Left hindlimb (tissue), 1 donor: ENCODE results near the gene SLC31A1.
"Not testable (repeated sequence)": the region's sequence is repeated elsewhere in the genome, so short reads cannot be mapped to it uniquely, and the experiment has no call there.

Experiments
- DNase-seq: peaks from one replicate; pipeline ENCODE4 v3.0.0-alpha.2; 2018

SLC31A1 gene

DNA sequence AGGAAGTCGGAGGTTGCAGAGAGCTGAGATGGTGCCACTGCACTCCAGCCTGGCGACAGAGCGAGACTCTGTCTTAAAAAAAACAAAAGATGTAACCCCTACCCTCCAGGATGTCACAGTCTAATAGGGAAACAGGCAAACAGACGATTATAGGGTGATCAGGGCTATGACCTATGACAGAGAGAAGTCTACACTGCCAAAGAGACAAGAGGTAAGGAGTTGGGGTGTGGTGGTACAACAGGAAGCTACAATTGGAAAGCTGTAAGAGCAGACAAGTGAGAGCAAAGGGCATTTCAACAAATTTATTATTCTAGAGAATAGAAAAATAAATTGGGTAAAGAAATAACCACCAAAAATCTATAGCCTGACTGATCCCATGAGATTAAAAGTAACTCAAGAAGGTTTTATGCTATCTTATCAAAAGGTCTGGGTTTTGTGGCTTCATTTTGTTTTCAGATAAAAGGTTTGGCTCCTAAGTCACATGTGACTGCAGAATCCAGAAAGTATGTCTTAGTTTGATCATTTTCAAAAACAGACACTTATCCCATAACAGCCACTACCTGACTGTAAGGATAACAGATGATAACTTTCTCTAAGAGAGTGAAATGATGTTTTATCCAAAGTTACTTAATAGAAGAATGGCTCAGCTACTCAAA is 46.7 kb downstream of the SLC31A1 start:
- DNase-seq: no peak

DNA sequence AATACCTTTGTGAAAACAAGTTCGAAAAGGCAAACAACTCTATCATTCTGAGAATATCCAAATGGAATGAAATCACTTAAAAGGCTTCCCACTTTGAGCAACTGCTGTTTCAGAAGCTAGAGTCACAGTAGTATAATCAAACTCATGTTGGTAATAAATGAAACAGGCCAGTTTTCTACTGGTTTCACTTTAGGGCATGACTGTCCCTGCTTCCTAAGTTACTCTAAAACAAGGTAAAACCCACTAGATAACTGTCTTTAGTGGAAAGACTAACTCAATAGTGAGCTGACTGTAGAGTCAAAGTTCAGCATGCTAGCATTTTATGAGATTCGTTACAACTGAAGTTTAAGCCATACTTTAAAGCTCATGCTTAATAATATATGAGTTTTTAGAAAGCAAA is 48.0 kb downstream of the SLC31A1 start:
- DNase-seq: no peak

DNA sequence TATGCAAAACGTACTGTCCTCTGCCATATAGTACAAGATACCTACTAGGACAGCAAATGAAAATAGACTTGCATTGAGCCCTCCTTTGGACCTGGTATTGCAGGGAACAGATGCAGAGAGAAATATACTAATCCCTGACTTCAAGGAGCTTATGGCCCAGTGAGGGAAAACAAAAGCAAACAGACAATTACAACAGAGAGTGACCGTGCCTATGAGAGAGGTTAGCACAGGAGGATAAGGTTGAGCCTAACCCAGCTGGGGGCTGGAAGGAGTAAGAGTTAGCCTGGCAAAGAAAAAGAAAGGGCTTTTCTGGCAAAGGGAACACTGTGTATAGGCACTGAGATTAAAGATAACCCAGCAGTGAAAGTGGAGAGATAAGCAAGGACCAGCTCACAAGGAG is 48.5 kb downstream of the SLC31A1 start:
- no peak for DNase-seq

DNA sequence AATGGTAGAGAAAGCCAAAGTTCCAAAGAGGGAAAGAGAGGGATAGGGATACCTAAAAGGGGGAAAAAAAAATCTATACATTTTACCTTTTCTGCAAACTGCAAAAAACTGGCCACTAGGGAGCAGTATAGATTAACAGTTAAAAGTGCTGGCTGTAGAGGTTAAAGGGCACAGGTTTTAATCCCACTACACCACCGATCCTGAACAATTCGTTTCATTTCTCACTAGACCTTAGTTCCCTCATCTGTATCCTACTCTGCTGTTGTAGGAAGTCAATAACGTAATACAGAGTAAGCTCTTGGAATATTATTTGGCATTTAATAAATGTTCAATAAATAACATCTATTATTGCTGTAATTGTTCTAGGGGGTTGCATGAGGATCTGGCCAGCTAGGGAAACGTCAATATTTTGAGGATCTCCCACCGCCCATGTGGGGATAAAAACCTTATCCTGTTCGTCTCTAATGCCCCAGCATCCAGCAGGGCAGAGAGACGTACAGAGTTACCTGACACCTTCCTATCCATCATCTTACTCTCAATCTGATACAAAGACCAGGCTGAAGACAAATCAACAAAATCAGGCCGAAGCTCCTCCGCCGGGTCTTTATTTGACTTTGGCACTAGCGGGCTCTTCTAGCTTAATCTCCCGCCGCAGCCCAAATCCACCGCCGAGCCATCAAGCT is 53.3 kb downstream of the SLC31A1 start:
- no peak for DNase-seq

DNA sequence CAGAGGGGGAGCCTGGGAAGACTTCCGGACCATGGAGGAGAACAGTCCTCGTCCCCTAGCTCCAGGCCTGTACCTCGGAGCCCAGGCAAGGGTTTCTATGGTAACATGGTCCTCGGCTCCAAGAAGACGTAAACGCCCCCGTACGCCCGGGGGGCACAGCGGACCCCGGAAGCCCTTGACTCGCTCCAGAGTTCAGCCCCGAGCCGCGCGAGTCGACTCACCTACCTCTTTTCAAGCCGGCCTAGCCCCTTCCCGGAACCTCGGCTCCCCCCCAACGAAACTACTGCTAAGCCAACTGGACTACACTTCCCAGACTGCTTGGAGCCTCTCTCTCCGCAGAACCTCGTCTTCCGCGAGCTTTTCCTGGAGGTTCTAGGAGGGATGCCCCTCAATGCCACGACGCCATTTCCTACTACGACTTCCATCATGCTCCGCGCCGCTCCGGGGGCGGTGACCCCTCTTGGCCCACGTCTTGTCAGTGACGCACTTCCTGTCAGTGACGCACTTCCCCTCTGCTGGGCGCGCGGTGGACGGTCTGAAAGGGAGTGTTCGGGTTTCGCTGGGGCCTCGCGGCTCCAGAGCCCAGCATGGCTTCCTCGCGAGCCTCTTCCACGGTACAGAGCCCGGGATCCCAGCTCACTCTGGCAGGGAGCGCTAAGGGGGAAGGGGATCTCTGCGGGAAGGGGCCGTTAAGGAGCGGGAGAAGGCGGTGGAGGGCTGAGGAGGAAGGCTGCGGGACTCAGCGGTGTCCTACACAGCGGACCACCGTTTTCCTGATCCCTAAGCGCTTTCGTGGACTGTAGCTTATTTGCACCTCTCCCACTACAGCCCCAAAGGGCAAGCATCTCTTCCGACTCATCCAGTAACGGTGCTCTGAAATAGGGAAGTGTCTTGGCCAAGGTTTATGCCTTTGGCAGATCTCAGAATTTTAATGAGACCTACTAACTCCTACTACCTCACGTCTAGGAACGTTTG is 54.1 kb downstream of the SLC31A1 start, which contains the start of the genes CDC26 and PRPF4:
CDC26 (minus strand) TSS at position 416 of the 975 bp plus-strand sequence. CDS start 3,065 bp downstream, outside the sequence.
PRPF4 (plus strand) TSS at position 502 of the 975 bp plus-strand sequence; CDS start at position 588, 86 bp downstream.
- DNase-seq: peak; percentile 99

DNA sequence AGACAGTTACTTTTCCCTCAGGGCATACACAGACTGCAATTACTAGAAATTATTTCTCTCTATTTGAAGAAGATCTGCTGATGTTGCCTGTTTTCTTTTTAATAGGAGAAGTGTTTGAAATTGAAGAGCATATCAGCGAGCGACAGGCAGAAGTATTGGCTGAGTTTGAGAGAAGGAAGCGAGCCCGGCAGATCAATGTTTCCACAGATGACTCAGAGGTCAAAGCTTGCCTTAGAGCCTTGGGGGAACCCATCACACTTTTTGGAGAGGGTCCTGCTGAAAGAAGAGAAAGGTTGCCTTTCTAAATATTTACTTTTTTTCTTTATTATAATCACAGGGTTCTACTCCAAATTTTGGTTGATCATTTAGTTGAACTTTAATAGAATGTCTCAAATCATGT is 57.5 kb downstream of the SLC31A1 start:
- DNase-seq: no peak

DNA sequence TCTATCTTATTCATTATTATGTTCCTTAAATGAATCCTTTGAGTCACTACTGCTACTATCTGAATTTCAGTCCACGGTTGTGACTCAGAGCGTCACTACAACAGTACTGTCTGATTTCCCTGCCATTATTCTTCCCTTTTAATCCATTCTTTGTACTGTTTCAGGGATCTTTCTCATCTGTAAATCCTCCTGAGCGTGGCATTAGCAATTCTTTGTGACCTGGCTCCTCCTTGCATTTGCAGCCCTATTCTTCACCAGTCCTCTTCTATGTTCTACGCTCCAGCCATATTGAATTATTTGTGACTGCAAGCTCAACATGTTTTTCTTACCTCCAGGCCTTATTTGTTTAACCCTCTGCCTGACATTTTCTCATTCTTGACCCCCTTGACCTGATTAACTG is 60.0 kb downstream of the SLC31A1 start:
- DNase-seq: no peak

DNA sequence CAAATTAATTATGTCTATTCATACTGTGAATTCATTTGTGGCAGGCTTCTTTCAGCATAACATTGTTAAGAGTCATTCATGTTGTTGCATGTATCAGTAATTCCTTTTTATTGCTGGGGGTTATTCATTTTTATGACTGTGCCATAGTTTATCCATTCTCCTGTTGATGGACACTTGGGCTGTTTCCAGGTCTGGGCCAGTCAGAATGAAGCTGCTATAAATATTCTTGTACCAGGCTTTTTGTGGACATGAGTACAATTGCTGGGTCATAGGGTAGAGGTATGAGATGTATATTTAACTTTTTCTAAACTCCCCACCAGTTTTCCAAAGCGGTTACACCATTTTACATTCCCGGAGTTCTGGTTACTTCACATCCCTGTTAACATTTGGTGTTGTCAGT is 67.7 kb downstream of the SLC31A1 start:
- DNase-seq: no peak

DNA sequence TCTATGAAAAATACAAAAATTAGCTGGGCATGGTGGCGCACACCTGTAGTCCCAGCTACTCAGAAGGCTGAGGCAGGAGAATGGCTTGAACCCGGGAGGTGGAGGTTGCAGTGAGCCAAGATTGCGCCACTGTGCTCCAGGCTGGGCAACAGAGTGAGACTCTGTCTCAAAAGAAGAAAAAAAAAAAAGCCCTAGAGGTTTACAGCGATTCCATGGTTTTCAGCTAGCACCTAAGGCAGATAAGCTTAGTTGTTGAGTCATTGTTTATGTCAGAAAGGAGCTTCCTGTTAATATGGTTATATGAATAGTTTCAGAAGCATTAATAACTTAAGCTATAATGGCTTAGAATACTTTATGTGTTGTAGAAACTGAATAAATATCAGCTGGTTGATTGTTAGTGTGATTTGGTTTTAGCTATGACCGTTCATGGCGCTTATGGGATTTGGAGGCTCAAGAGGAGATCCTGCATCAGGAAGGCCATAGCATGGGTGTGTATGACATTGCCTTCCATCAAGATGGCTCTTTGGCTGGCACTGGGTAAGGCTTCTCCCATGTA is 68.8 kb downstream of the SLC31A1 start:
- DNase-seq: no peak

DNA sequence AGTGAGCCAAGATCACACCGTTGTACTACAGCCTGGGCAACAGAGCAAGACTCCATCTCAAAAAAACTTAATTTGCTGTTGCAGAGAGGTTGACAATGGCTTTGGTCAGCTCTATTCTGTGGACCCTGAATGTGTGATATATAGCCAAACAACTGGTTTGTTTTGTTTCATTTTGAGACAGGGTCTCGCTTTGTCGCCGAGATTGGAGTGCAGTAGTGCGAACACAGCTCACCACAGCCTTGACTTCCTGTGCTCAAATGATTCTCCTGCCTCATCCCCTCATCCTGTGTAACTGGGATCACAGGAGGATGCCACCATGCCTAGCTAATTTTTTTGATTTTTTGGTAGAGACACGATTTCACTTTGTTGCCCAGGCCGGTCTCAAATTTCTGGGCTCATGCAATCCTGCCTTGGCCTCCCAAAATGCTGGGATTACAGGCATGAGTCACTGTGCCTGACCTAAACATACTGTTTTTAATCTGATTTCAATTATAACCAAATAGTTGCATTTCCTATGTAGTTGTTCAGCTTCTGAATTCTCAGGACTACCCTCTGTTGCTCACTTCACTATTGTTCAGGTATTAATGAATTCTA is 72.0 kb downstream of the SLC31A1 start:
- DNase-seq: no peak

DNA sequence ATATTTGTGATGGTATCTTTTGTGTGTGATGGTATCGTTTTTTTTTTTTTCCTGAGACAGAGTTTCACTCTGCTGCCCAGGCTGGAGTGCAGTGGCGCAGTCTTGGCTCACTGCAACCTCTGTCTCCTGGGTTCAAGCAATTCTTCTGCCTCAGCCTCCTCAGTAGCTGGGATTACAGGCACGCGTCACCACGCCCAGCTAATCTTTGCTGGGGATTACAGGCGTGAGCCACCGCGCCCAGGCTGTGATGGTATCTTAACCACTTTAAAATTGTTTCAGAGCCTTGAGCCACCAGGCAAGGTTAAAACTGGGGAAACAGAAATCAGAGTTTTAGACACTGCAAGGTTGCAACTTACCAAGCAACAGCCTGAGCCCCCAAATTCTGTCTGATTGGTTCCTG is 74.9 kb downstream of the SLC31A1 start:
- not testable (repeated sequence) for DNase-seq

DNA sequence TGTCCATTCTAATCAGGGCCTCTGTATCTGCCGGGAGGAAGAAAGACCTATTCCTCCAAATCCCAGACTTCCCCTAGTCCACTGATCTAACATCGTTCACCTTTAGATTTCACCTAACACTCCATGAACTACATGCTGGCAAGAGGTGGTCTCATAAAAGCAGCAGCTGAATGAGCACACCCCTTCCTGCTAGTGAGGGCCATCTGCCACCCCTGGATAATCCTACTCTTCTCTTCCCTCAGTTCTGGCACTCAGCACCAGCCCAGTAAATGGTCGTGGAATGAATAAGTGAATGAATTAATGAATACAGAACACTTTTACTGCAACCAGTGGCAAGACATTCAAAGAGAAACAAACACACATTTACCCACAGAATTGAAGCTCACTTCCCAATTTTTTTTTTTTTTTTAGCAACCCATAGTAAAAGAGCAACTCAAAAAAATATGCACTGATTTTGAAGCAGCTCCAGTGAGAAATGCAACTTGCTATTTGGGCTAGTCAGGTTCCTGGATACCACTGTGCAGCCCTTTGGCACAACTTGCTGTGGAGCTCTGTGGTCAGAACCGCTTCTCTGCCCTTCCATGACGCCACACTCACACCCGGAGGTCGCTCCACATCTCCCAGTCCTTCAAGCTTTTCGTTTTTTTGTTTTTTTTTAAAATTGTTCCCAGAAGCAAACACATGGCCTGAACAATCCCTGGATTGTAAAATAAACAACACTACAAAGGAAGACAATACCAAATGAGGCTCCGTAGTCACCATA is 75.6 kb downstream of the SLC31A1 start:
- DNase-seq: no peak

DNA sequence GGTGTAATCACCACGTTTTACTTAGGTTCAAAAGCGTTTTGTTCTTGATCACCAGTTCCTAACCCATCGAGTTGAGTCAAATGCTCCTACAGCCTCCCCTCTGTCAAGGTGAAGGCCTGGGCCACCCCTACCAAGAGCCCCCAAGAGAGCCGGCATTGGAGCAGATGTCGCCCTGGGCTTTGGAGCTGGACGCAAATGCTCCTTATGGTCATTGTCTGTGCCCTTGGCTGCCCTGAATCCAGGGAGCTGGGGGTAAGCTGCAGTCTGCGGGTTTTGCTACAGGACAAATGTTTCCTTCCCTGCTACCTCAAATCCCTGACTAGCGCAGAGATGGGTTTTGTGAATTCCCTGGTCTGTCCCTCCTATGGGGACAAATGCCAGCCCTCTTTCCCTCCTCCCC is 77.0 kb downstream of the SLC31A1 start:
- no peak for DNase-seq

DNA sequence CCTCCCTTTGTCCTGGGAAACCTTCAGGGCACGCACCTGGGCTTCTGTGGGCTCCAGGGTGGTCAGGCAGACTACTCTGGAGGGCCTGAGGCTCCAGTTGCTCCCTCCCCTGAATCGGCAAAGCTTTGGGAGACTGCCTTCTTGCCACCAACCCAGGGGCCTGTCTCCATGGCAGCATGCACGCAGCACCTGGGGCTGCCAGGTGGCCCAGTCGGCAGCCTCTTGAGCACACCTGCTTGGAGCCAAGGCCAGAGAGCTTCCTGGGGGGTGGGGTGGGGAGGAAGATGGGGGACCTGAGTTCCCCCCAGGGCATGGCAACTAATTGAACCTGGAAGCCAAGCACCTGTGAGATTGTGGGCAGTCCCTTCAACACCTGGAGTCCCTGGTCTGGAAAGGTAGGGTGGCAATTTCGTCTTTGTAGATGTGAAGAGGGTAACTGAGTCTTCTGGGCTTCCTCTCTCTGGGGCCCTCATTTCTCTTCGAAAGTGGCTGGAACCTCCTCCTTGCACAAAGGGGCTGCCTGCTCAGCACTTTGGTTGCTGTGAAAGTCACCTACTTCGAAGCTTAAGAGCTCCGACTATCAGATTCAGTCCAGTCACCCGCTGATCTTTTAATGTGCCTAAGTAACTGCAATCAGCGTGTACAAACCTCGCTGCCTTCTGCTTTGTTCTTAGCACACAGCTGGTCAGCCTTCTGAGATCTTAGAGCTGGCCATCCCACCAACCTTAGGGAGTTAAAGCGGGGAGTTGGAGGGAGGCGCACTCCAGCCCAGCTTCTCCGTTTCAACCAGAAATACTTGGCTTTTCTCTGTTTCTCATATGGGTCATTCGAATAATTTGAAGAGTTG is 77.8 kb downstream of the SLC31A1 start:
- DNase-seq: no peak

DNA sequence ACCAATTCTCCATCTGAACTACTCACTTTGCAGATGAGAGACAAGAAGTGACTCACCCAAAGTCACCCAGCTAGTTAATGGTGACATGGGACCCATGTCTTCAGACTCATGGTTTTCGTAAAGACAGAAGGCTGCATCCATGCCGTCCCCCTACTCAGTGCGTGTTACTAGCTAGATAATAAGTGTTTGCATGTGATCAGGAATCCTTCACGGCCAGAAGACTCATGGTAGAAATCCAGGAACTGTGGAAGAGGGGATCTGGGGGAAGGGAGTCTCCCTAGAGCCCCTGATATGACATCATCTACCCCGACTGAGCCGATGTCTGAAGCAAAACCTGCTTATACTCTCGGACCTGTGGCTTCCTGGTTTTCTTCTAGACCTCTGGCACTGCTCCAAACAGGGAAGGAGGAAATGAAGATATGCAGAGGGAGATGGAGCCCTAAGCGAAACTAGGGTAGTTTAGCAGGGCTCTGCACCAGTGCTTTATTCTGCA is 78.5 kb downstream of the SLC31A1 start:
- DNase-seq: no peak

DNA sequence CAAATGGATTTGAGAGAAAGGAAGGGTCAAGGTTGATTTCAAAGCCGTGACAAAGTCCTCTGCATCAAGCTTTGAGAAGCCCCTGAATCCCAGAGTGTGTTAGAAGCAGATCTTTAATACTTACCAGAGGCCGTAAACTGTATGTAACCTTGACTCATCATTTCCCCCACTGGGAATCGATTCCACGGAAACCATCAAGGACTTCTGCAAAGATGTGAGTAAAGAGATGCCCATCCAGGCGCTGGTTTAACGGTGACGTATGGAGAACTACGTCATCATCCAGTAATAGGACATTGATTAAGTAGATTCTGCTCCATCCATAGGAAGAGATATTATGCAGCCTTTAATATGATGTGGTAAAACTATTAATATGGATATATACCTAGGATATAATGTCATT is 80.2 kb downstream of the SLC31A1 start:
- DNase-seq: no peak

DNA sequence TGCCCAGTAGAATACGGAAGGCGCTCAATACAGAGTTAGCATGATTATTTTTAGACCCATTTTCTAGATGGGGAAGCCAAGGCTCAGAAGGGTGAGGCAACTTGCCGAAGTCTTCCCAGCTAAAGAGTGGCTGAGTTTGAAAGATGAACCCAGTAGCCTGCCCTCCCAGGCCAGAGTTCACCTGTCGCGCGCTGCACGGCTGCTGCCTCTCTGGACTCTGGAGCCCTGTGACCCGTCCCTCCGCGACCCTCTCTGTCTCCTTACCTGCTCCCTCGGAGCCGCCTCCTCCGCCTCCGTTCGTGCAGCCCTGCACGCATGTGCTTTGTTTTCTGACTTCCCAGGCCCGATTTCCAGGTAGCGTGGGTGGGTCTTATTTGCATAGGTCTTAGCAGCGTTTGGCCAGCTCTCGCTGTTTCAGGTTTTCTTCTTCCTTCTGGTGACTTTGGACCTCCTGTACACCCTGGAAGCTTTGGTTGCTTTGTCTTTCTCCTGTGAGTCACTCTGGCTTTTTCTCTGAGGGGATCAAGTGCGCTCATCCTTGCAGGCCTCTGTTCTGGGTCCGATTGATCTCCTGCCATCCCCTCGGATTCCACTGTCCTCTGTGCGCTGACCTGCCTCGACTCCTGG is 81.6 kb downstream of the SLC31A1 start, which contains the start of gene RNF183:
RNF183 (minus strand) TSS at position 585 of the 627 bp plus-strand sequence. CDS start 5,192 bp downstream, outside the sequence.
- no peak for DNase-seq

DNA sequence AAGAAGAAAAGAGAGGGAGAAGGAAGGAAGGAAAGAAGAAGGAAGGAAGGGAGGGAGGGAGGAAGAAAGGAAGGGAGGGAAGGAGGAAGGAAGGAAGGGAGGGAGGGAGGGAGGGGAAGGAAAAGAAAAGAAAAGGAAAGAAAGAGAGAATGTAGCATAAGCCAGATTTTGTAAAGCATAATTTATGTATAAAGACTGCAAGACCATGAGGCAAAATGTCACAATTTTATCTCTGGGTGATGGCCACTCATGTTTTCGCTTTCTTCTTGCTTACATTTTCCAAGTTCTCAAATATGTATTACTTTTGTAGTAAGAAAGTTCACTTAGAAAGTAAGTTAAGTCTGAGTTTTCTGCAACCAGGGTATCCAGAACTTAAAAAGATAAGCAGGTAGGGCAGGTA is 85.2 kb downstream of the SLC31A1 start:
- no peak for DNase-seq

DNA sequence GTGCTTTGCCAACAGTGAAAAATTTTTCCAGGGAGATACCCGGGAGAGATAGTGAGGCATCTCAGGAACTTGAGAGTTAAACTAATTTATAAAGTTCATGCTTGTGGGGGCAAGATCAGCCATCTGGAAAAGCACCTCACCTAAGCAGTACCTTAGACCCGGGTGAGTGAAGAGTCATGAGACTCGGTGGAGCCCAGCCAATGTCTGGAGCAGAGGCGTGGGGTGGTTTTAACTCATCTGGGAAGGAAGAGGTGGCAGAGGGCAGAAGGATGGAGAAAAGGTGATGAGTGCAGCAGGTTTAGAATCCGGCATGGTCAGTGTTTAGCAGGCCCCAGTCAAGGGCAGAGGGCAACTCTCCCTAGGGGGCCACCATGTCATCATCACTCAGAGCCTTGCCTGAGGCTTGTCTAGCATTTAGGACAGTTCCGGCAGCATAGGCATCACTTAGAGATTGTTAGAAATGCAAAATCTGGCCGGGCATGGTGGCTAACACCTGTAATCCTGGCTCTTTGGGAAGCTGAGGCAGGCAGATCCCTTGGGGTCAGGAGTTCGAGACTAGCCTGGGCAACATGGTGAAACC is 86.1 kb downstream of the SLC31A1 start:
- no peak for DNase-seq
